HG03378 (cell line): Measurements from ENCODE around the gene SLC25A19.

ENCODE experiments used
- ATAC-seq: cut with Tn5 transposase; IDR thresholded peaks from one replicate; pipeline ENCODE4 v1.9.1; 2021; ENCODE audit warnings: mild to moderate bottlenecking, moderate library complexity; ENCODE audit not compliant: unreplicated experiment

SLC25A19 gene

DNA sequence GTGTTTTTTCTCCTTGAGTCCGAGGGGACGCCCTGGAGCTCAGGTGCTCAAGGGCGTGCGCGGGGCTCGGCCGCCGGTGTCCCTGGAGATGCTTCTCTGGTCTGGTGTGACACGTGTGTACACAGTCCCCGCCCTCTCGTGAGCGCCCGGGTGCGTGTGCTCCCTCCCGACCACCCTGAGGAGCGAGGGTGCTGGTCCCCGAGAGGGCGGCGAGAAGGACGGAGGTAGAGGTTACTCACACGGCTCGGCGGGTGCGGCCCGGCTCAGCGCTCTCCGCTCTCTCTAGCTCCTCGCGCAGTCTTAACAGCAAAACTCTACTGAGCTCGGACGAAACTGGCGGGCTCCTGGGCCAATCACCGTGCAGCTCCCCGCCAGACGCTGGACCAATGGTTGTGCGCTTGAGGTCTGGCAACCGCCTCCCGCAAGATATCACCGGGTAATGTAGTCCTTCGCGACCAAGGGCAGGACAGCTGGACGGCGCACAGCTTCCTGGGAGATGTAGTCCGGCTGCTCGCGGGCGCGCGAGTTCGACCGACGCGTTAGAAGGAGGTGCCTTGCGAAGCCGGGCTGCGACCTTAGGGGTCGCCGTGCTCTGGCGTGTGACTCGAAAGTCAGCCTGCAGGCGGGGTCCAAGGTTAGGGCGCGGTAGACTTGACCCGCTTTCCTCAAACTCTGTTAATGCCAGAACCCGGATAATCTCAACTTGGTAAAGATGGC lies at the start of gene SLC25A19:
TSS of gene SLC25A19 (minus strand) at position 319 of the 717 bp plus-strand sequence. CDS start 2,669 bp downstream, outside the sequence.
- peak; percentile 91 for ATAC-seq

DNA sequence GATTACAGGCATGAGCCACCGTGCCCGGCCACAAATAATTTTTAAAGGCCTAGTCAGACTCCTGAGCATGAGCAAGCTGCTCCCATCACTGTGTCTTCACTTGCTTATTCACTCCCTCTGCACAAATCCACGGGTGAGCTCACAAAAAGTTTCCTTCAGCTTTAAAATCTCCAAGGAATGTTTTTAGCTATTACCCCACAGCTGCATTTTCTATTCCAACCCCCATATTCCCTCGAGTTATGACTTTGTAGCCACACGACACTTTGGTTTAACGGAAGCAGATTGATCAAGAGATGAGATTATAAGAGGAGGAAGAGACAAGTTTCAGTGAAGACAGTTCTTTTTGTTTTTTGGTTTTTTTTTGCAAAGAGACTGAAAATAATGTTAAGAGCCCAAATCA lies 49.1 kb upstream of the SLC25A19 start:
- ATAC-seq: no peak

- ATAC-seq: no peak
Measured at GRCh38 chr17:75335315-75335714, 46.1 kb upstream of the SLC25A19 start.

DNA sequence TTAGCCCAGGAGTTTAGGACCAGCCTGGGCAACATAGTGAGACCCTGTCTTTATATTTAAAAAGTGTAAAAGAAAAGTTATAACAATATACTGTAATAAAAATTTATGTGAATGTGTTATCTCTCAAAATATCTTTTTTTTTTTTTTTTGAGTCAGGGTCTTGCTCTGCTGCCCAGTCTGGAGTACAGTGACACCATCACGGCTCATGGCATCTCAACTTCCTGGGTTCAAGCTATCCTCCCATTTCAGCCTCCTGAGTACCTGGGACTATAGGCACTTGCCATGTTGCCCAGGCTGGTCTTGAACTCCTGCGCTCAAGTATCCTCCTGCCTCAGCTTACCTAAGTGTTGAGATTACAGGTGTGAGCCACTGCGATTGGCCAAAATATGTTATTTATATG lies 45.5 kb upstream of the SLC25A19 start:
- ATAC-seq: no peak

DNA sequence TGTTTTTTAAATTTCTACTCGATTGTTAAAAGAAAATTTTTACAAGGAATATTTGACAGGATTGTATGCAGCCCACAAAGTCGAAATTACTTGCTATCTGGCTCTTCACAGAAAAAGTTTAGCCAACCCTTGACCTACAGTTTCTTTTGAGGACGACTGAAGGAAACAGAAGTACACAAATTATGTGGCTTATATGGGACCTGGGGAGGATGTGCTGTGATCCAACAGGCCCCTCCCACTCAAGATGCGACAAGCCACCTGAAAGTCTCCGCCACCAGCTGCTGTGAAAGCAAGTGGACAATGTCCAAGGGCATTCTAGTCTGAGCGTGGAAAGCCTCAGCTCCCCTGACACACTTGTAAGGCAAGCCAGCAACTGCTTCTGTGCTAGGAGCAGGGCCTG lies 42.4 kb upstream of the SLC25A19 start:
- ATAC-seq: no peak

GRCh38 chr17:75327757-75328156 lies 38.5 kb upstream of the SLC25A19 start:
- no peak for ATAC-seq

GRCh38 chr17:75326226-75326848 lies 37.1 kb upstream of the SLC25A19 start:
- ATAC-seq: no peak

DNA sequence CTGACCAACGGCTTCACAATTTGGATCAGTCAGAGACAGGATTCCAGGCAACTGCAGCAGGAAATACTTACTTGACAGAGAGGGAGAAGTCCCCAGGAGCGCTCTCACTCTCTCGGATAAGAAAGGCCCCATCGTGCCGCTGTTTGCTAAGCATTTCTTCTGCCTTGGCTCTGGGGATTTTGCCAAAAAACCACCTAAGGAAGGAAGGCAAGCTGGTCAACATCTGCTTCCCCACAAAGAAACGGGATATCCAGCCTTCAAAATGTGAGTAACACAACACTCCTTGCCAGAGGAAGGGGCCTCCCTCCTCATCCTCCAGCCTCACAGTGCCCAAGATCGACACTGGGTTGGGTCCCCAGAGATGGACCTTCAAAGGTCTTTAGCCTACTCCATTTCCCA lies 36.6 kb upstream of the SLC25A19 start:
- no peak for ATAC-seq

- ATAC-seq: no peak
Measured at GRCh38 chr17:75325348-75325747, 36.1 kb upstream of the SLC25A19 start.

DNA sequence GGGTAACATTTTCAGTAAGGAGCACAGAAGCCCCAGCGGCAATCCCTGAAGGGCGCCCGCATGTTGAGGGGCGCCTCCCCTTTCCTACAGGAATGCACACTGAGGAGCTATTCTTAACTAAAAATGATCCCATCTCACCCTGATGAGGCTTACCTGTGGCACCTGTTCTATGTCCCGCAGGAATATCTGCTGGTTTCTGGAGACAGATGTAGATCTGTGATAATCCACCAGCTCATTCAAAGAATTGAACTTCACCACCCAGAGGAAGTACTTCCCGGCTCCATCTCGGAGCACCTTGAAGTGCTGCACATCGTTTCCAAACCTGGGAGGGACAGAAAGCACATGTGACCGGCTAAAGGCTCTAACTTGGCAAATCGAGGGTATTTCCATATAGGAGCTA lies 32.3 kb upstream of the SLC25A19 start:
- no peak for ATAC-seq

DNA sequence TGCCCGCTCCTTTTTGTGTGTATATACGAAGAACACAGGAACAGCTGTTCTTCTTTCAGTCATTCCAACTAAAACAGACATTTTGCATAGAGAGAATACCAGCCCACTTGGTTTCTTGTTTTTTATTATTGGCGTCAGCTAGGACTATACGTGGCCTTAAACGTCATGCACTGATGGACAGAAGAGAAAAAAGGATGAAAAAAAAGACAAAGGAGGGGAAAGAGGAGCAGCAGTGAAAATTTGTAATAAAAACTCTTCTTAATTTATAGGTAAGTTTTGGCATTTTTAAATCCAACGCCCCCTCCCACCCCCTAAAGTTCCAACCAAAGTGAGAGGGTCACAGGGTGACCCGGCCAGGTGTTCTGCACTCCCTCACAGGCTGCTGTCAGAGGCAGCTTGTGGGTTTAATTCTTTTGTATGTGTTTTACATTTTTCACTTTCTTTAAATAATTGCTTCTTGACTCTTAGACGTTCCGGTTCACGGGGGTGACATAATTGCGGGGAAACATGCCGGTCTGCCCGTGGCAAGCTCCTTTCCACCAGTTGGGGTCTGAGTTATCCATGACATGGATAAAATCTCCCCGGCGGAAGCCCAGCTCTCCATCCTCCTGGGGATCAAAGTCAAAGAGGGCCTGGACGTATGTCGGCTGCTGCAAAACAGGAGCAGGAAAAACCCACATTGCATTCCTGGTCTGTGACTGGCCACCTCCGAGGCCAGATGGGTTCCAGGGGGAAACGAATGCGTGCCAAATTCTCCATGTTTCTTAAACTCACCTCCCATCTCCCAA lies 30.9 kb upstream of the SLC25A19 start:
- peak; percentile 33 for ATAC-seq

- no peak for ATAC-seq
Measured at GRCh38 chr17:75318615-75319222, 29.5 kb upstream of the SLC25A19 start.

GRCh38 chr17:75318211-75318610 lies 29.0 kb upstream of the SLC25A19 start:
- no peak for ATAC-seq

GRCh38 chr17:75317671-75318070 lies 28.4 kb upstream of the SLC25A19 start:
- ATAC-seq: no peak

DNA sequence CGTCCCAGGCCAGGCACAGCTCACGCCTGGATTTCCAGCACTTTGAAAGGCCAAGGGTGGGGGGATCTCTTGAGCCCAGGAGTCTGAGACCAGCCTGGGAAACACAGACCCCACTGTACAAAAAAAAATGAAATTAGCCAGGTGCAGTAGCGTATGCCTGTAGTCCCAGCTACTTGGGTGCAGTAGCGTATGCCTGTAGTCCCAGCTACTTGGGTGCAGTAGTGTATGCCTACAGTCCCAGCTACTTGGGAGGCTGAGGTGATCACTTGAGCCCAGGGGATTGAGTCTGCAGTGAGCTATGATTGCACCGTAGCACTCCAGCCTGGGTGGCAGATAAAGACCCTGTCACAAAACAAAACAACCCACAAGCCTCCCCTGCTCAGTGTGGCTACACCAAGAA lies 27.0 kb upstream of the SLC25A19 start:
- no peak for ATAC-seq

DNA sequence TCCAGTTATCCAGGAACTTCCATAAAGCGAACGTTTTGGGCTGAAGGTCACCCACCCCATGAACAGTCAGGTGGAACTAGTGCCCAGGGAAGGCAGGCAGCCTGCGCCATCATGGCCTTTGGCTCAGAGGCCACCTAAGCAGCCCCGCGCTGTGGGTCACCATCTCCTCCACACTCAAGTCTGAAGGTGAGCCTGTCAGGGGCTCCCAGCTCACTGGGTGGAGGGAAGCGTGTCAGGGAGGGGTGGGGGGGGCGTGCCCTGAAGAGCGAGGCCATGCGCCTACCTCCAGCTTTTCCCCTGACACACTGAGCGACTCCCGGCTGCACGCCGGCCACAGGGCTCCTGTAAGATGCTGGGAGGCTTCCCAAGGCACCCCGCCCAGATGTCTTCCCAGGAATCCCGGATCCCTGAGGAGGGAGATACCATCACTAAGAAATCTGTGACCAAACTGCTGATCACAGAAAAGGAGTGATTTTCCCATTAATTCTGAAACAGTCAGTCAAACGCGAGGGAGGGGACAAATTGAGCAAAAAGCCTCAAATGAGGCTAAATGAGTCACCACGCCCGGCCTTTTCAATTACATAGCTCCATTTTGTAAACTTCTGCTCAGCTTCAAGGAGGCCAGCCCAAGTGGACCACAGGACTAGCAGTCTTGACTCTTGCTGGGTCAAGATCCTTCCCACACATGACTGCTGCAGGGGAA lies 26.5 kb upstream of the SLC25A19 start:
- ATAC-seq: no peak

- peak; percentile 54 for ATAC-seq
Measured at GRCh38 chr17:75313941-75314551, 24.8 kb upstream of the SLC25A19 start.

DNA sequence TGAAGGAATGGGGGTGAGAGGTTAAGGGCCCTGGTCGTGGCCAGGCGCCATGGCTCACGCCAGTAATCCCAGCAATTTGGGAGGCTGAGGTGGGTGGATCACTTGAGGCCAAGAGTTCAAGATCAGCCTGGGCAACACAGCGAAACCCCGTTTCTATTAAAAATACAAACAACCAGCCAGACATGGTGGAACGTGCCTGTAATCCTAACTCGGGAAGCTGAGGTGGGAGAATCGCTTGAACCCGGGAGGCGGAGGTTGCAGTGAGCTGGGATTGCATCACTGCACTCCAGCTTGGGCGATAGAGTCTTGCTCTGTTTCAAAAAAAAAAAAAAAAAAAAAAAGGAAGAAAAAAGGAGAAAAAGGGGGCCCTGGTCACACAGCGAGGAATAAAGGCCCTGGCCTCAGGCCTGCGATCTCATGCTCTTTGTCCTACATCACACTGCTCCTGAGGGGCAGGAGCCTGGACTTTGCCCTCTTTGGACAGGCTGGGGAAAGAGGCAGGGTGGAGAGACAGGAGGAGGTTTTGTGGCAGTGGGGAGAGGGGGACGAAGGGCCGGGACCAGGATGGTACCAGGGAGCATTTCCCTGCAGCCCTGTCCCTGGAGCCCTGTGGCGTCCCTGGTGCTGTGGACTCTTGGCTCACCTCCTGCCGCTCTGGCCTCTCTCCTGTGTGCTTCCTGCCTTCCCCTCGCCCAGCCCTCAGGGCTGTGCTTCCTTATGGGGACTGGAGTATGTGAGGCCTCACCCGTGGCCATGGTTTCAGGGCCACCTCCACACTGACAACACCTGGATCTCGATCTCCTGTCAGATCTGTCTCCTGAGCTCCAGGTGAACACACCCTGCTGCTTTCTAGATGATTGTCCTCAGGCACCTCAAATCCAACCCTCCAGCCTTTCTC lies 19.7 kb upstream of the SLC25A19 start:
- no peak for ATAC-seq

DNA sequence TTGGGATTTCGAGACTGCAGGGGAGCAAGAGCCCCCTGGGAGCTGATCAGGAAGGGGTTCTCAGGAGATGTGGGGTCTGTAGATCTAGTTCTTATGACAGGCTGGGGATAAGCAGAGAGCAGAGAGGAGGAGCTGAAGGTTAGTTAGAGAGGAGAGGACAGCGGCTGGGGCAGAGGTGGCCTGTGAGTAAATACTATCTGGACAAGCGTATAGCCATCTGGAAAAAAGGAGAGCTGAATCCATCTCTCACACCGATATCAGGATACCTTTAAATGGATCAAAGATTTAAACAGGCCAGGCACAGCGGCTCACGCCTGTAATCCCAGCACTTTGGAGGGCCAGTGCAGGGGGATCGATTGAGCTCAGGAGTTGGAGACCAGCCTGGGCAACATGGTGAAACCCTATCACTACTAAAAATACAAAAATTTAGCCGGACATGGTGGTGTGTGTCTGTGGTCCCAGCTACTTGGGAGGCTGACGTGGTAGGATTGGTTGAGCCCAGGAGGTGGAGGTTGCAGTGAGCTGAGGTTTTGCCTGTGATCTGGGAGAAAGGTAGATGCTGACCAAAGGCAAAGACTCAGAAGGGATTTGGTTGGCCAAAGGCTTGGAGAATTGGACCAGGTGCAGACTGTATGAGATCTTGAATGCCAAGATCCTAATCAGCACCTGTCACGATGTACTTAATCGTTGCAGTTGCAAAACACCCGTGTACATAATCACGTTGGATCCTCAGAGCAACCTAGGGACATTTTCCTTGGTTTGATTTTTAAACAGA lies 18.9 kb upstream of the SLC25A19 start:
- no peak for ATAC-seq
